K562 (cell line): Measurements from ENCODE around the gene STC2. TPM values are rescaled to one million over a fixed set of nuclear protein-coding genes. Genes with fewer than 3 reads are reported as not detected.

Experiments
- CHD1 ChIP-seq: fragments of 200-600 bp; sonication (generic); IDR thresholded peaks from one replicate; pipeline ENCODE4 v1.6.1; 2012; ENCODE audit warnings: mild to moderate bottlenecking, moderate library complexity, low read length, inconsistent platforms
- HSF4 ChIP-seq: fragments of 250-450 bp; sonication (Bioruptor Pico); IDR thresholded peaks from 2 replicates; pipeline ENCODE4 v2.1.2; 2022; ENCODE audit warnings: mild to moderate bottlenecking, moderate library complexity, borderline replicate concordance
- MCM2 ChIP-seq: fragments of 450-650 bp; IDR thresholded peaks from 2 replicates; pipeline ENCODE4 v1.6.1; 2017; ENCODE audit warnings: low read depth, mild to moderate bottlenecking
- RBBP5 ChIP-seq: fragments of 200-600 bp; sonication (generic); IDR thresholded peaks from 2 replicates; pipeline ENCODE4 v1.6.1; 2012; ENCODE audit warnings: borderline replicate concordance, mild to moderate bottlenecking, low read length, control low read depth, inconsistent platforms; ENCODE audit not compliant: insufficient read depth, poor library complexity, severe bottlenecking
- SAFB ChIP-seq: fragments of 200-400 bp; formaldehyde crosslinking; IDR thresholded peaks from 2 replicates; pipeline ENCODE4 v1.6.1; 2017; ENCODE audit warnings: low read depth, low read length, borderline replicate concordance
- ZBTB7A ChIP-seq: IDR thresholded peaks from 2 replicates; pipeline ENCODE4 v1.6.1; 2011; ENCODE audit warnings: low read depth, mild to moderate bottlenecking, low read length, moderate library complexity, borderline replicate concordance; ENCODE audit not compliant: control insufficient read depth
- ZNF830 ChIP-seq: fragments of 250-450 bp; sonication (Bioruptor Pico); IDR thresholded peaks from 2 replicates; pipeline ENCODE4 v1.5.0; 2021; ENCODE audit warnings: mild to moderate bottlenecking
- polyA plus RNA-seq, 8 experiments: library from polyadenylated mRNA; depleted of rRNA in 4 of 8; stranded (reverse) in 5 of 8; unstranded in 3 of 8; fragments of >200 nt; fragmentation: Nextera tagmentation in 2 of 8; fragmentation: Illumina TruSeq in 1 of 8; extraction: Ambion mirVana in 2 of 8; extraction: Trizol in 1 of 8; gene quantifications; 2 replicates each; pipeline versions ENCODE4 v1.2.1 to v1.2.3, GENCODE V29; 2011 to 2014; ENCODE audit warnings: inconsistent platforms in 1 of 8, missing spikeins in 1 of 8
- total RNA-seq, 7 experiments: library from RNA; depleted of rRNA in 6 of 7; stranded (reverse); fragments of >200 nt in 6 of 7; fragmentation: Illumina TruSeq in 2 of 7; extraction: Trizol in 2 of 7; gene quantifications; 2 replicates each; pipeline versions ENCODE4 v1.2.1 to v1.2.3, GENCODE V29; 2011 to 2021; ENCODE audit warnings: low replicate concordance in 1 of 7
- TF ChIP-seq, protein P1 (sequence below), 2 experiments: fragments of 450-650 bp; IDR thresholded peaks; 2 replicates each; pipeline ENCODE4 v1.6.1; 2016; ENCODE audit warnings: mild to moderate bottlenecking in 2 of 2, borderline replicate concordance in 1 of 2, low read depth in 1 of 2, moderate library complexity in 1 of 2

Gene STC2
- total and polyA plus RNA-seq, 9 of the 15 experiments (the other 6 are each of a cell fraction or from before 2014, with no cell fraction given), result 0.62 to 31.7 (median 7.4) TPM

DNA sequence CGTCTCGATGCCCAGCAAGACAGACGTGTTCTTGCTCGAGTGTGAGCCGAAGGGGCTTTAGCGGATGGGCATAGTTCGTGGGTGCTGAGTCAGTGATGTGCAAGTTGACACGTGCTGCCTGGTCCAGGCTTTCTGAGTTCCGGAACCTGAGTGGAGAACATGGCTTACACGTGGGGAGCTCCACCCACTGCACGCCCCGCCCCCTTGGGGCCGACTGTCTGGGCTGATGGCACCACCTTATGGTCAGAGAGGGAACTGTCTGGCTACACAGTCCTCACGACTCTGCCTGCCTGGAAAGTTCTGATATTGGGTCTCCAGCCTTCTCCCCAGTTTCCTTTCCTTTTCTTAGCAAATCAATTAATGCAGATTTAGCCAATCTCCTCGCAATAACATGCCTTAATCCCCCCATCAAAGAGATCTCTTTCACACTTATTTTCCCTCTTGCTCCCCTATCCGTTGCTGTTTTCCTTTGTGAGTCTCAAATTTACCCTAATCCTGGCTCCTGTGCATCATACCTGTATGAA lies 3.8 kb upstream of the STC2 start (continued):
- no peak for TF ChIP-seq HSF4
- no peak for TF ChIP-seq MCM2
- no peak for TF ChIP-seq ZBTB7A
- no peak for TF ChIP-seq SAFB
- TF ChIP-seq, protein P1, sequence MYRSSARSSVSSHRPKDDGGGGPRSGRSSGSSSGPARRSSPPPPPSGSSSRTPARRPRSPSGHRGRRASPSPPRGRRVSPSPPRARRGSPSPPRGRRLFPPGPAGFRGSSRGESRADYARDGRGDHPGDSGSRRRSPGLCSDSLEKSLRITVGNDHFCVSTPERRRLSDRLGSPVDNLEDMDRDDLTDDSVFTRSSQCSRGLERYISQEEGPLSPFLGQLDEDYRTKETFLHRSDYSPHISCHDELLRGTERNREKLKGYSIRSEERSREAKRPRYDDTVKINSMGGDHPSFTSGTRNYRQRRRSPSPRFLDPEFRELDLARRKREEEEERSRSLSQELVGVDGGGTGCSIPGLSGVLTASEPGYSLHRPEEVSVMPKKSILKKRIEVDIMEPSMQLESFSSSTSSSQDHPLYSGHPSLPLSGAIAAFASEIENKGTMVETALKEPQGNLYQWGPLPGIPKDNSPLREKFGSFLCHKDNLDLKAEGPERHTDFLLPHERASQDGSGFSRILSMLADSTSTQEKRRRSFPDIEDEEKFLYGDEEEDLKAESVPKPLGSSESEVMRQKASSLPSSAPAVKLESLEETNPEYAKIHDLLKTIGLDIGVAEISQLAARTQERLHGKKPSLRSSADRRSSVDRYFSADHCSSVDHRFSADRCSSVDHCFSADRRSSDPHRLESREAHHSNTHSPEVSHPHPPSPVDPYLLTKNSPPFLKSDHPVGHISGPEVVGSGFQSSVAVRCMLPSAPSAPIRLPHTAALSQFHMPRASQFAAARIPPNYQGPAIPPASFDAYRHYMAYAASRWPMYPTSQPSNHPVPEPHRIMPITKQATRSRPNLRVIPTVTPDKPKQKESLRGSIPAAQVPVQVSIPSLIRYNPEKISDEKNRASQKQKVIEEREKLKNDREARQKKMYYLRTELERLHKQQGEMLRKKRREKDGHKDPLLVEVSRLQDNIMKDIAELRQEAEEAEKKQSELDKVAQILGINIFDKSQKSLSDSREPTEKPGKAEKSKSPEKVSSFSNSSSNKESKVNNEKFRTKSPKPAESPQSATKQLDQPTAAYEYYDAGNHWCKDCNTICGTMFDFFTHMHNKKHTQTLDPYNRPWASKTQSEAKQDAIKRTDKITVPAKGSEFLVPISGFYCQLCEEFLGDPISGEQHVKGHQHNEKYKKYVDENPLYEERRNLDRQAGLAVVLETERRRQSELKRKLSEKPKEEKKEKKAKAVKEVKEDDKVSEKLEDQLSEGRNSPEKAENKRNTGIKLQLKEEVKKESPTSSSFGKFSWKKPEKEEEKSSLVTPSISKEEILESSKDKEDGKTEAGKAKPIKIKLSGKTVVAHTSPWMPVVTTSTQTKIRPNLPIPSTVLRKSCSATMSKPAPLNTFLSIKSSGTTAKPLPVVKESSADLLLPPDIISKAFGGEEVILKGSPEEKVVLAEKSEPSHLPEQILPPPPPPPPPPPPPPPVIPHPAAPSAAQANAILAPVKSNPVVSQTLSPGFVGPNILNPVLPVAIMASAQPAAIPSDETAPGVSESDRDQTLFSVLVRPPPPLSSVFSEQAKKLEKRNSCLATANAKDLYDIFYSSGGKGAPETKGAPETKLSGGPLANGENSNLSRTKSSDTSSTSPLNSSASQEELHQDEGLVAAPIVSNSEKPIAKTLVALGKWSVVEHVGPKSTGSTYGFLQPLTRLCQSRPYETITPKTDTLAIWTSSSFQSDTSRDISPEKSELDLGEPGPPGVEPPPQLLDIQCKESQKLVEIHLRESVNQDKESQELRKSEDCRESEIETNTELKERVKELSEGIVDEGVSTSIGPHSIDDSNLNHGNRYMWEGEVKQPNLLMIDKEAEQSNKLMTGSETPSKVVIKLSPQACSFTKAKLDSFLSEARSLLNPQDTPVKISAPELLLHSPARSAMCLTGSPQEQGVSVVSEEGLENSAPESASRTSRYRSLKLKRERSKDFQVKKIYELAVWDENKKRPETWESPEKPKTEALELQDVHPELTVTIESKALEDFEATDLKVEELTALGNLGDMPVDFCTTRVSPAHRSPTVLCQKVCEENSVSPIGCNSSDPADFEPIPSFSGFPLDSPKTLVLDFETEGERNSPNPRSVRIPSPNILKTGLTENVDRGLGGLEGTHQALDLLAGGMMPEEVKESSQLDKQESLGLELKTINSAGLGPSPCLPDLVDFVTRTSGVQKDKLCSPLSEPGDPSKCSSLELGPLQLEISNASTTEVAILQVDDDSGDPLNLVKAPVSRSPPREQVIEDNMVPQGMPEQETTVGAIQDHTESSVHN (IDR thresholded peaks at IDR 0.05; ENCODE audit: borderline replicate concordance in 1 of 2, low read depth in 1 of 2), result no peak
- no peak for TF ChIP-seq CHD1
- TF ChIP-seq ZNF830 (CRISPR knock-in tag), result no peak
- no peak for TF ChIP-seq RBBP5
